IMR-90 (cell line): ENCODE measurements around the gene FBXO41. TPM values are rescaled to one million over a fixed set of nuclear protein-coding genes. Genes with fewer than 3 reads are reported as not detected.

ENCODE experiments used
- ATAC-seq: fragments of 200-7000 bp; cut with Tn5 transposase; 2 replicates; pipeline ENCODE4 v1.9.1; 2020; ENCODE audit warnings: low read depth, mild to moderate bottlenecking, moderate library complexity
- BruUV-seq: library from RNA; stranded (reverse); fragments of 400-500 nt; replicated peaks from 2 replicates; lab custom pipeline; 2021; lab: Mats Ljungman, UMichigan
- CTCF ChIA-PET: fragments of 300-600 bp; formaldehyde crosslinking; extraction: SDS; loops from one replicate; lab custom pipeline; 2021; ENCODE audit warnings: antibody characterized with exemption; lab: Yijun Ruan, JAX
- POLR2A ChIA-PET: fragments of 300-600 bp; sonication (Branson Sonifier 250); formaldehyde crosslinking; loops from one replicate; lab custom pipeline; 2022; ENCODE audit warnings: antibody characterized with exemption; ENCODE audit not compliant: unreplicated experiment; lab: Charles Lee
- DNase-seq: peaks from one replicate; pipeline ENCODE4 v3.0.0; 2013
- H2AFZ ChIP-seq: replicated peaks from 2 replicates; pipeline ENCODE3; 2013; ENCODE audit warnings: low read length, mild to moderate bottlenecking; ENCODE audit not compliant: poor library complexity
- H2AK5ac ChIP-seq: 2 replicates; pipeline ENCODE4 v1.6.1; 2013; ENCODE audit warnings: low read depth, low read length, inconsistent platforms
- H2AK9ac ChIP-seq: replicated peaks from 2 replicates; pipeline ENCODE3; 2013; ENCODE audit warnings: mild to moderate bottlenecking, low read depth, low read length, moderate library complexity; ENCODE audit not compliant: poor library complexity
- H2BK120ac ChIP-seq: 2 replicates; pipeline ENCODE4 v1.6.1; 2013; ENCODE audit warnings: low read depth, low read length, inconsistent platforms
- H2BK15ac ChIP-seq: 3 replicates; pipeline ENCODE4 v1.6.1; 2013; ENCODE audit warnings: low read depth, low read length, inconsistent platforms
- H2BK20ac ChIP-seq: 2 replicates; pipeline ENCODE4 v1.6.1; 2013; ENCODE audit warnings: low read depth, mild to moderate bottlenecking, inconsistent platforms, low read length, moderate library complexity
- H2BK5ac ChIP-seq: 2 replicates; pipeline ENCODE4 v1.6.1; 2013; ENCODE audit warnings: mild to moderate bottlenecking, low read depth, low read length, inconsistent platforms; ENCODE audit not compliant: poor library complexity, severe bottlenecking
- H3K14ac ChIP-seq: replicated peaks from 2 replicates; pipeline ENCODE4 v1.6.1; 2013; ENCODE audit warnings: low read depth, low read length, inconsistent platforms
- H3K18ac ChIP-seq: 2 replicates; pipeline ENCODE4 v1.6.1; 2013; ENCODE audit warnings: low read depth, low read length, control low read depth
- H3K23ac ChIP-seq: 2 replicates; pipeline ENCODE4 v1.6.1; 2013; ENCODE audit warnings: low read depth, low read length, inconsistent platforms
- H3K27ac ChIP-seq: 2 replicates; pipeline ENCODE4 v1.5.1; 2013; ENCODE audit warnings: mild to moderate bottlenecking, control low read depth, low read length; ENCODE audit not compliant: insufficient read depth
- H3K27me3 ChIP-seq: 2 replicates; pipeline ENCODE4 v1.6.1; 2013; ENCODE audit warnings: low read length; ENCODE audit not compliant: control insufficient read depth, insufficient read depth
- H3K36me3 ChIP-seq: 2 replicates; pipeline ENCODE4 v1.6.1; 2013; ENCODE audit warnings: low read length, mixed read lengths; ENCODE audit not compliant: control insufficient read depth, insufficient read depth
- H3K4ac ChIP-seq: 2 replicates; pipeline ENCODE4 v1.6.1; 2013; ENCODE audit warnings: low read depth, low read length, inconsistent platforms
- H3K4me1 ChIP-seq: 2 replicates; pipeline ENCODE4 v1.6.1; 2013; ENCODE audit warnings: low read length, mixed read lengths; ENCODE audit not compliant: control insufficient read depth, insufficient read depth
- H3K4me2 ChIP-seq: 2 replicates; pipeline ENCODE4 v1.6.1; 2013; ENCODE audit warnings: low read depth, mild to moderate bottlenecking, control low read depth, low read length, moderate library complexity
- H3K4me3 ChIP-seq: 2 replicates; pipeline ENCODE4 v1.5.1; 2013; ENCODE audit warnings: low read depth, mild to moderate bottlenecking, control low read depth, low read length, moderate library complexity; ENCODE audit not compliant: insufficient read depth
- H3K56ac ChIP-seq: 2 replicates; pipeline ENCODE4 v1.6.1; 2013; ENCODE audit warnings: low read length, inconsistent platforms; ENCODE audit not compliant: insufficient read depth; ENCODE audit errors: extremely low read depth
- H3K79me1 ChIP-seq, 2 experiments: 2 replicates each; pipeline ENCODE4 v1.6.1; 2013; ENCODE audit warnings: low read length in 2 of 2, inconsistent platforms in 1 of 2, low read depth in 1 of 2
- H3K9ac ChIP-seq: 2 replicates; pipeline ENCODE4 v1.6.1; 2013; ENCODE audit warnings: low read depth, low read length, control low read depth
- H3K9me1 ChIP-seq: 2 replicates; pipeline ENCODE4 v1.6.1; 2013; ENCODE audit warnings: low read length, inconsistent platforms; ENCODE audit not compliant: insufficient read depth
- H3K9me3 ChIP-seq: 2 replicates; pipeline ENCODE4 v1.6.1; 2013; ENCODE audit warnings: low read length; ENCODE audit not compliant: control insufficient read depth, insufficient read depth
- H4K20me1 ChIP-seq: 2 replicates; pipeline ENCODE4 v1.6.1; 2013; ENCODE audit warnings: low read length, inconsistent platforms; ENCODE audit not compliant: insufficient read depth
- H4K5ac ChIP-seq: 2 replicates; pipeline ENCODE4 v1.6.1; 2013; ENCODE audit warnings: mild to moderate bottlenecking, low read depth, low read length, control low read depth
- H4K8ac ChIP-seq, 2 experiments: 2 replicates each; pipeline ENCODE4 v1.6.1; 2013; ENCODE audit warnings: low read depth in 2 of 2, low read length in 2 of 2, control low read depth in 1 of 2, inconsistent platforms in 1 of 2
- H4K91ac ChIP-seq: 2 replicates; pipeline ENCODE4 v1.6.1; 2013; ENCODE audit warnings: low read depth, low read length, inconsistent platforms; ENCODE audit not compliant: insufficient read depth
- BHLHE40 ChIP-seq: fragments of 150-350 bp; IDR thresholded peaks from 2 replicates; pipeline ENCODE4 v1.6.1; 2016; ENCODE audit warnings: mild to moderate bottlenecking, low read depth, low read length
- MAZ ChIP-seq: IDR thresholded peaks from 2 replicates; pipeline ENCODE4 v1.6.1; 2012; ENCODE audit warnings: low read depth, mild to moderate bottlenecking, low read length, improper control_type of control experiment, moderate library complexity, borderline replicate concordance
- MXI1 ChIP-seq: IDR thresholded peaks from 2 replicates; pipeline ENCODE4 v1.6.1; 2012; ENCODE audit warnings: low read depth, mild to moderate bottlenecking, low read length, moderate library complexity, borderline replicate concordance
- RCOR1 ChIP-seq: IDR thresholded peaks from 2 replicates; pipeline ENCODE4 v1.6.1; 2012; ENCODE audit warnings: mild to moderate bottlenecking, low read length, improper control_type of control experiment; ENCODE audit not compliant: insufficient replicate concordance
- RFX5 ChIP-seq: IDR thresholded peaks from 2 replicates; pipeline ENCODE4 v1.8.0; 2012; ENCODE audit warnings: low read depth, mild to moderate bottlenecking, low read length, moderate library complexity
- WGBS, 2 experiments: methylation state at CpG; one replicate each; pipeline versions ENCODE4 v1.1.5 to v1.1.7; 2013; ENCODE audit warnings: missing lambda C conversion rate in 2 of 2; ENCODE audit not compliant: insufficient read length in 1 of 2; ENCODE audit errors: extremely low coverage in 2 of 2; 5-methylcytosine and 5-hydroxymethylcytosine counted together
- dilution Hi-C: fragments of 300-500 bp; cut with HindIII; formaldehyde crosslinking; loops from one replicate; pipeline ENCODE4 v1.14.3; 2018; ENCODE audit warnings: low sequenced_read_pairs; ENCODE audit not compliant: unreplicated experiment
- in situ Hi-C: fragments of 300-500 bp; cut with MboI; formaldehyde crosslinking; loops from 3 replicates; pipeline ENCODE4 v1.14.3; 2019; ENCODE audit warnings: low sequenced_read_pairs, inconsistent platforms, mixed read lengths
- intact Hi-C: fragments of 100-400 bp; cut with micrococcal nuclease; formaldehyde crosslinking; loops from 2 replicates; pipeline ENCODE4 v1.10.0; 2022
- polyA plus RNA-seq, 3 experiments: library from polyadenylated mRNA; depleted of rRNA; stranded (reverse); fragments of >200 nt; gene quantifications; 2 replicates each; pipeline ENCODE4 v1.2.3, GENCODE V29; 2012; ENCODE audit warnings: low replicate concordance in 1 of 3
- total RNA-seq: library from RNA; depleted of rRNA; stranded (reverse); fragments of >200 nt; gene quantifications from 2 replicates; pipeline ENCODE4 v1.2.3, GENCODE V29; 2012

Gene FBXO41
- total and polyA plus RNA-seq, 2 of the 4 experiments (the other 2 are of a cell fraction) = 0.54 to 3.7 TPM

- no peak for TF ChIP-seq RFX5
- TF ChIP-seq RCOR1 = no peak
- TF ChIP-seq BHLHE40 = no peak
Observed at GRCh38 chr2:73233154-73233931, 50.9 kb downstream of the FBXO41 start, which contains the start of gene PRADC1 (continued).

DNA sequence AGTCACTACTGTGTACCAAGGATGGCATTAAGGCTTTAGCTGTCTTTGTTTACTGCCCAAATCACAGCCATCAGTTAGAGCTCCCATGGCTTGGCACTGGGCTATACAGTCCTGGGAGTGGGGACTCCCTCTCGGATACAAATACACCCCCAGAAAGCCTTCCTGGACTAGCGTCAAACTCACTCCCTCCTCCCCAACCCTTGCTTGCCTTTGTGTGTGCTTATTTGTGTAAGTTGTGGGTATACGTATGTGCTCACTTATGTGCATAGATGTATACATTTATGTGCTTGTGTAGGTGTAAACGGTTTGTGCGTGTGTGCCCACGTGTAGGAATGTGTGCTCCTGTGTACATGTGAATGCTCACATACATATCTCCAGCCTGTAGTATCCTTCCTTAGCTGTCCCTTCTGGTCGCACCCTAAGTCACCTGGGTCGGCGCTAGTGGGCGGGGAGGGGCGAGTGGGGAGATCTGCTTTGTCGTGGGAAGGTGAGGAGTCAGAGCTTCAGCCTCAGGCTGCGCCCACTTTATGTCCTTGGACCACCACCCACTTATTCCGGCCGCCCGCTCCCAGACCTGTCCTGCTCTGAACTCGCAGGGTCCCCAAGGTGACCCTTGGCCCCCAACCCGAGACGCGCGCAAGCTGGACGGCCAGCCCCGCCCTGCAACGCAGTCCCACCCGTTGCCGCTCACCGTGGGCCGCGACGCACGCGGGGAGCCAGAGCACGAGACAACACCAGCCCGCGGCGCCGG is 51.7 kb downstream of the FBXO41 start:
- no peaks in the 10 kb centered on the region for H3K9me3 ChIP-seq
- H3K4me2 ChIP-seq = peak overlapping the region; percentile 95
- no peak for TF ChIP-seq MXI1
- TF ChIP-seq MAZ = no peak
- no peak overlapping the region for H2BK5ac ChIP-seq
- H2BK20ac ChIP-seq = no peak overlapping the region
- DNase-seq (no peak), ATAC-seq (no peak)
- peak overlapping the region; percentile 23; the same call in 1 of the 2 replicates for H3K9ac ChIP-seq
- dilution Hi-C loops (no loop called here), intact Hi-C loops (loop anchor here (5.0 kb wide), 1 partner anchor 505 kb away; the partner anchor contains the start of gene TPRKB), in situ Hi-C loops (no loop called here)
- peak overlapping the region; percentile 13 to 30; a peak in 2 of 4 replicates for H4K8ac ChIP-seq
- H3K36me3 ChIP-seq = peaks cover 1% of the 10 kb centered on the region
- H4K5ac ChIP-seq = no peak overlapping the region
- H2AK5ac ChIP-seq = peak overlapping the region; percentile 9; the same call in 1 of the 2 replicates
- H3K27ac ChIP-seq = peak overlapping the region; percentile 26; the same call in 1 of the 2 replicates
- peak overlapping the region; percentile 22 for H2AK9ac ChIP-seq
- H2BK120ac ChIP-seq = no peak overlapping the region
- H3K14ac ChIP-seq = peak overlapping the region; percentile 24; the same call in 1 of the 2 replicates
- H3K56ac ChIP-seq = no peak overlapping the region
- H3K79me1 ChIP-seq = peaks cover 5 to 35% of the 10 kb centered on the region in 2 experiments
- H2AFZ ChIP-seq = peak overlapping the region; percentile 95
- ChIA-PET POLR2A (interaction anchor here (0.6 kb wide), 1 partner anchor 35 kb away, joined by 4 read pairs; no protein-coding TSS in a partner anchor), CTCF (no interaction called here)
- no TSS peak for BruUV-seq
- peaks cover 5% of the 10 kb centered on the region; the same call in 1 of the 2 replicates for H3K4me1 ChIP-seq
- no peak overlapping the region for H4K91ac ChIP-seq
- no peak overlapping the region for H2BK15ac ChIP-seq
- peaks cover 9% of the 10 kb centered on the region for H3K9me1 ChIP-seq
- H3K27me3 ChIP-seq = no peaks in the 10 kb centered on the region
- peak overlapping the region; percentile 49 for H3K4ac ChIP-seq
- WGBS, 2 experiments = 0% methylated on average over 17 of the region's 37 CpGs; no CpG with 5 or more reads in 1 of the 2 experiments
- peak overlapping the region; percentile 91; the same call in 1 of the 2 replicates for H3K23ac ChIP-seq
- peaks cover 34% of the 10 kb centered on the region for H4K20me1 ChIP-seq
- peak overlapping the region; percentile 51 for H3K4me3 ChIP-seq
- no peak overlapping the region for H3K18ac ChIP-seq
